Mesendoderm (in vitro differentiated cells): ENCODE results near the gene SUPT5H. TPM values are rescaled to one million over a fixed set of nuclear protein-coding genes. Genes with fewer than 3 reads are reported as not detected.

ENCODE experiments used
- DNase-seq: peaks from one replicate; pipeline ENCODE4 v3.0.0; 2013
- H2AK5ac ChIP-seq: 2 replicates; pipeline ENCODE4 v1.6.1; 2013; ENCODE audit warnings: low read length, inconsistent platforms
- H2BK120ac ChIP-seq: 2 replicates; pipeline ENCODE4 v1.6.1; 2013; ENCODE audit warnings: low read depth, mild to moderate bottlenecking, low read length, moderate library complexity, mixed read lengths
- H2BK15ac ChIP-seq: replicated peaks from 2 replicates; pipeline ENCODE4 v1.6.1; 2013; ENCODE audit warnings: low read depth, mild to moderate bottlenecking, moderate library complexity
- H2BK5ac ChIP-seq: 2 replicates; pipeline ENCODE4 v1.6.1; 2013; ENCODE audit warnings: low read length, inconsistent platforms
- H3K18ac ChIP-seq: 2 replicates; pipeline ENCODE4 v1.6.1; 2013; ENCODE audit warnings: mild to moderate bottlenecking, low read length, mixed read lengths
- H3K23ac ChIP-seq: one replicate; pipeline ENCODE4 v1.6.1; 2013; ENCODE audit warnings: low read length
- H3K27ac ChIP-seq: 2 replicates; pipeline ENCODE4 v1.5.1; 2013; ENCODE audit warnings: low read depth, mild to moderate bottlenecking, inconsistent platforms, low read length, moderate library complexity
- H3K27me3 ChIP-seq: 2 replicates; pipeline ENCODE4 v1.6.1; 2013; ENCODE audit warnings: low read length, control low read depth, mild to moderate bottlenecking, inconsistent platforms; ENCODE audit not compliant: insufficient read depth, poor library complexity
- H3K36me3 ChIP-seq: 2 replicates; pipeline ENCODE4 v1.6.1; 2013; ENCODE audit warnings: low read length, inconsistent platforms; ENCODE audit not compliant: control insufficient read depth, insufficient read depth
- H3K4ac ChIP-seq: one replicate; pipeline ENCODE4 v1.6.1; 2013; ENCODE audit warnings: low read depth, mild to moderate bottlenecking, low read length, moderate library complexity
- H3K4me1 ChIP-seq: 2 replicates; pipeline ENCODE4 v1.6.1; 2013; ENCODE audit warnings: low read depth, low read length, inconsistent platforms; ENCODE audit not compliant: control insufficient read depth
- H3K4me2 ChIP-seq: 2 replicates; pipeline ENCODE4 v1.6.1; 2013; ENCODE audit warnings: low read length
- H3K4me3 ChIP-seq: 2 replicates; pipeline ENCODE4 v1.5.1; 2013; ENCODE audit warnings: mild to moderate bottlenecking, low read length
- H3K56ac ChIP-seq: one replicate; pipeline ENCODE4 v1.6.1; 2013; ENCODE audit warnings: low read length
- H3K79me1 ChIP-seq: 2 replicates; pipeline ENCODE4 v1.6.1; 2013; ENCODE audit warnings: low read length, inconsistent platforms
- H3K79me2 ChIP-seq: 2 replicates; pipeline ENCODE4 v1.6.1; 2013; ENCODE audit warnings: mild to moderate bottlenecking, low read length; ENCODE audit not compliant: control insufficient read depth, insufficient read depth
- H3K9ac ChIP-seq: 2 replicates; pipeline ENCODE4 v1.6.1; 2013; ENCODE audit warnings: low read length, inconsistent platforms
- H4K5ac ChIP-seq: one replicate; pipeline ENCODE4 v1.6.1; 2013; ENCODE audit warnings: low read length
- H4K8ac ChIP-seq: one replicate; pipeline ENCODE4 v1.6.1; 2013; ENCODE audit warnings: low read depth, mild to moderate bottlenecking, control low read depth, low read length, moderate library complexity
- WGBS: extraction: QIAGEN DNeasy Blood & Tissue Kit; methylation state at CpG from one replicate; pipeline ENCODE4 v1.1.7; 2013; ENCODE audit warnings: low lambda C conversion rate, missing lambda C conversion rate; ENCODE audit not compliant: insufficient coverage; ENCODE audit errors: extremely low coverage; 5-methylcytosine and 5-hydroxymethylcytosine counted together
- small RNA-seq: library from polyadenylated mRNA; stranded (forward); fragments of <200 nt; extraction: miRNeasy Mini kit (QIAGEN cat#:217004); gene quantifications from one replicate; pipeline ENCODE3, GENCODE V24; 2013; ENCODE audit not compliant: insufficient read depth

Gene SUPT5H

GRCh38 chr19:39525205-39525604 is 79.8 kb downstream of the SUPT5H start:
- no peak overlapping the region for H2AK5ac ChIP-seq
- H3K79me2 ChIP-seq: no peaks in the 10 kb centered on the region
- no peak overlapping the region for H3K4ac ChIP-seq
- H2BK120ac ChIP-seq: no peak overlapping the region
- H2BK15ac ChIP-seq: no peak overlapping the region
- H3K27ac ChIP-seq: no peak overlapping the region
- no peak overlapping the region for H2BK5ac ChIP-seq
- DNase-seq: no peak
- H3K79me1 ChIP-seq: no peaks in the 10 kb centered on the region
- no peaks in the 10 kb centered on the region for H3K27me3 ChIP-seq
- H3K23ac ChIP-seq: no peak overlapping the region
- no peaks in the 10 kb centered on the region for H3K4me1 ChIP-seq
- no peak overlapping the region for H3K4me3 ChIP-seq
- no peak overlapping the region for H3K18ac ChIP-seq
- no peak overlapping the region for H4K5ac ChIP-seq
- no peak overlapping the region for H3K4me2 ChIP-seq
- no peak overlapping the region for H3K9ac ChIP-seq
- no peak overlapping the region for H3K56ac ChIP-seq
- H3K36me3 ChIP-seq: no peaks in the 10 kb centered on the region
- H4K8ac ChIP-seq: no peak overlapping the region
- no CpG with 5 or more reads among the region's 3 CpGs for WGBS

Small RNAs within 50 kb of the gene (small RNA-seq; reads per million reads assigned to genes)
- gene MIR4530: not detected
